Duodenal mucosa (tissue), 2 donors: ENCODE results near the gene UBXN11.

Experiments
- H3K27ac ChIP-seq: one replicate; pipeline ENCODE4 v1.7.0; 2013; ENCODE audit warnings: low read depth, low read length
- H3K27me3 ChIP-seq, 2 donors: one replicate each; pipeline ENCODE4 v1.7.0; 2013; ENCODE audit warnings: low read length in 2 of 2, control low read depth in 1 of 2; ENCODE audit not compliant: insufficient read depth in 2 of 2, control insufficient read depth in 1 of 2
- H3K36me3 ChIP-seq, 2 donors: one replicate each; pipeline ENCODE4 v1.7.0; 2013; ENCODE audit warnings: low read length in 2 of 2, control low read depth in 1 of 2; ENCODE audit not compliant: insufficient read depth in 2 of 2, control insufficient read depth in 1 of 2
- H3K4me1 ChIP-seq, 2 donors: one replicate each; pipeline ENCODE4 v1.7.0; 2013; ENCODE audit warnings: low read length in 2 of 2, control low read depth in 1 of 2; ENCODE audit not compliant: insufficient read depth in 2 of 2, control insufficient read depth in 1 of 2
- H3K4me3 ChIP-seq, 2 donors: one replicate each; pipeline ENCODE4 v1.7.0; 2013; ENCODE audit warnings: low read length in 2 of 2, low read depth in 1 of 2
- H3K9ac ChIP-seq, 2 donors: one replicate each; pipeline ENCODE4 v1.7.0; 2013; ENCODE audit warnings: low read length in 2 of 2, low read depth in 1 of 2
- H3K9me3 ChIP-seq, 2 donors: one replicate each; pipeline ENCODE4 v1.7.0; 2013; ENCODE audit warnings: low read length in 2 of 2, control low read depth in 1 of 2; ENCODE audit not compliant: control insufficient read depth in 1 of 2

Gene UBXN11

GRCh38 chr1:26286064-26286416 lies 20.4 kb downstream of the UBXN11 start:
- H3K27me3 ChIP-seq, result no peaks in the 10 kb centered on the region
- peaks cover 46 to 71% of the 10 kb centered on the region in 2 donors for H3K4me1 ChIP-seq
- no peak overlapping the region for H3K4me3 ChIP-seq
- H3K9me3 ChIP-seq, result no peaks in the 10 kb centered on the region
- H3K9ac ChIP-seq, result no peak overlapping the region
- H3K27ac ChIP-seq, result no peak overlapping the region
- H3K36me3 ChIP-seq, result peaks cover 0 to 9% of the 10 kb centered on the region in 2 donors

DNA sequence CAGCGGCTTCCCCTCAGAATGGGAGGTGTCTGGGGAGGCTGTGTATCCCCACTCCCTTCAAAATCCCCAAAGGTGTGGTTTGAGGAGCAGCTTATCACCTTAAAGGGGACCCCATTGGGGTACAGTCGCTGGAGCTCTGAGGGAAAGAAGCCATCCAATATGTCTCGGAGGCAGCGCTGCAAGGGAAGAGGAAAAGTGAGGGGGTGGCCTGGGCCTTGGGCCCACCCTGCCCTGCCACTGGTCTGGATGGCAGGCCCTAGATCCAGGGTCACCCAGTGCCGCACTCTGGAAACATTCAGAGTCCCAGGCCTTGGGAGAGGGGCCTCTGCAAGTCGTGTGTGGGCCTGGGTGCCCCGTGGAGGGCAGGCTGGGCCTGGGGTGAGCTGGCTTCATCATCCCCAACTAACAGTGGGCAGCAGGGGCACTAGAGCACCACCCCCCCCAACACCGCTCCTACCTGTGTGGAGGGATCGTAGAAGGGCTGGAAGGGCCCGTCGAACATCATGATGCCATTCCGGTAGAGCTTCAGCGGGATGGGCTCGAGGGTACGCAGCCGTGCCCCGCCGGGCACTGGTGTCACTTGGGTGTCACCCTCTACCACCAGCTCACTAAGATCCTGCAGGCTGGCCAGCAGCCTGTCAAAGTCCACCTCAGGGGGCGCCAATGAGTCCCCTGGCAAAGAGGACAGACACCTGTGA lies 20.9 kb downstream of the UBXN11 start:
- H3K36me3 ChIP-seq, result peaks cover 0 to 9% of the 10 kb centered on the region in 2 donors
- peaks cover 50 to 71% of the 10 kb centered on the region in 2 donors for H3K4me1 ChIP-seq
- H3K4me3 ChIP-seq, result no peak overlapping the region
- H3K9me3 ChIP-seq, result no peaks in the 10 kb centered on the region
- H3K9ac ChIP-seq, result peak overlapping the region in 1 of 2 donors; percentile 41
- no peaks in the 10 kb centered on the region for H3K27me3 ChIP-seq
- H3K27ac ChIP-seq, result no peak overlapping the region

DNA sequence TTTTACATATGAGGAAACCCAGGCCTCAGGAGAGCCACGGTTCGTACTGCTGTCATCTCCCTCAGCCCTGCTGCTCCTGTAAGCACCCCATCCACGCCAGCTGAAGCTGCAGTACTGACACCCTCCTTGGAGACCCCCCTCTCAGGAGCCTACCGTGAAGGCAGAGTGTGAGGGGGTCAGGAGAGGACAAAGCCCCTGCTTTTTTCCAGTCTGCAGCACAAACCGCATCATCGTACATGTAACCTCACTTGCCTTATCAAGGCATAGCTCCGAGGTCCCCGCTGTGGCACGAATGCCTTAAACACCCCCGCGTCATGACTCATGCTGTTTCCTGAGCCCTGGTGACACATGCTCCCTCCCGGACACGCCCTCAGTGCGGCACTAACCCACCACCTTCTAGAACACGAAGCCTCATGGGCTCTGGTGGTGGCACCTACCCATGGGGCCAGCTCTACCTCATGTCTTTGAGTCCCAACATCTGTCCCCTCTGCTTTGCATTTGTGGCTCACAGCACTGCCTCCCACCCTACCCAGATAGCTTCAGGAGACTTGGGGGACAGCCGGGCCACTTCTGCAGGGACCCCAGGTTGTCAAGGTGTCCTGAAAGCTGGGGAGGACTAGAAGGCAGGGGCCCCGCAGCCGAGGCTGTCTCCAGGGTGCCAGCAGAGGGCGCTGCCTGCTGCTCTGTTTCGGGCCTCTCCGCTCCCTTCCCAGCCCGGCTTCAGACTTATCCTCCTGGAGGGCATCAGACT lies 21.7 kb downstream of the UBXN11 start:
- Histone ChIP-seq H3K27me3 (no peaks in the 10 kb centered on the region), H3K4me3 (peak overlapping the region in 1 of 2 donors; percentile 13), H3K36me3 (peaks cover 0 to 9% of the 10 kb centered on the region in 2 donors), H3K27ac (no peak overlapping the region), H3K9me3 (no peaks in the 10 kb centered on the region), H3K4me1 (peaks cover 43 to 66% of the 10 kb centered on the region in 2 donors), H3K9ac (peak overlapping the region in 1 of 2 donors; percentile 41)

DNA sequence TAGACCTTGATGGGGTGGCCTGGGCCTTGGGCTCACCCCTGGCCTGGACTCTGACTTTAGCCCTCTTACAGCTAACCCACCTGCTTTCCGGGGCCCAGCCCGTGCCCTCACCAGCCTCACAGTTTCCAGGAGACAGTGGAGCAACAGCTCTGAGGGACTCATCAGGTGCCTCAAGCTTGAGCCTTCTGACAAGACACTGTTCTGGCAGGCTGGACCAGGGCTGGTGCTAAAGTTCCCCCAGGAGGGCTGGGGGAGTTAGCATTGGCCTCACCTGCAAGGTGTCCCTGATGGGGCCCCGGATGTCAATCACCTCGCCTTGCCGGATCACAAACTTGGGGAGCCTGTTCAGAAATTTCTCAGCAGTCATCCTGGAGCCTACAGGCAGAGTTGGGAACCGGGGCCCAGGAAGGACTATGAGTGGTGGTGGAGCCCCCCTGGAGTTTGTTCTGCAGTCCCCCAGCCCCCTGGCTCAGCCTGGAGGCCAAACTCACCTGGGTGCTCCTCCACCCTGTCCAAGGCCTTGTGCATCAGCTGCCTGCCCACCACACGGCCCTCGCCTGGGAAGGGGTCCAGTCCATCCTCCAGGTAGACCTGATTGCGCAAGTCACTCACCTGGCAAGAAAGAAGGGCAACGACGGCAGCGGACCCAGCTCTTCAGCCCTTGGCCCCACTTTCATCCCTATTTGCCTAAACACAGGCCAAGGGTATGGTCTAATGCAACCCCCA lies 22.4 kb downstream of the UBXN11 start:
- Histone ChIP-seq H3K27ac (no peak overlapping the region), H3K27me3 (no peaks in the 10 kb centered on the region), H3K36me3 (peaks cover 0 to 9% of the 10 kb centered on the region in 2 donors), H3K4me1 (peaks cover 43 to 65% of the 10 kb centered on the region in 2 donors), H3K9ac (peak overlapping the region; percentile 32 to 34), H3K9me3 (no peaks in the 10 kb centered on the region), H3K4me3 (peak overlapping the region in 1 of 2 donors; percentile 13)

GRCh38 chr1:26283279-26283853 lies 23.1 kb downstream of the UBXN11 start:
- Histone ChIP-seq H3K4me1 (peaks cover 42 to 65% of the 10 kb centered on the region in 2 donors), H3K9me3 (no peaks in the 10 kb centered on the region), H3K4me3 (no peak overlapping the region), H3K36me3 (peaks cover 0 to 9% of the 10 kb centered on the region in 2 donors), H3K9ac (peak overlapping the region; percentile 32 to 34), H3K27ac (no peak overlapping the region), H3K27me3 (no peaks in the 10 kb centered on the region)

DNA sequence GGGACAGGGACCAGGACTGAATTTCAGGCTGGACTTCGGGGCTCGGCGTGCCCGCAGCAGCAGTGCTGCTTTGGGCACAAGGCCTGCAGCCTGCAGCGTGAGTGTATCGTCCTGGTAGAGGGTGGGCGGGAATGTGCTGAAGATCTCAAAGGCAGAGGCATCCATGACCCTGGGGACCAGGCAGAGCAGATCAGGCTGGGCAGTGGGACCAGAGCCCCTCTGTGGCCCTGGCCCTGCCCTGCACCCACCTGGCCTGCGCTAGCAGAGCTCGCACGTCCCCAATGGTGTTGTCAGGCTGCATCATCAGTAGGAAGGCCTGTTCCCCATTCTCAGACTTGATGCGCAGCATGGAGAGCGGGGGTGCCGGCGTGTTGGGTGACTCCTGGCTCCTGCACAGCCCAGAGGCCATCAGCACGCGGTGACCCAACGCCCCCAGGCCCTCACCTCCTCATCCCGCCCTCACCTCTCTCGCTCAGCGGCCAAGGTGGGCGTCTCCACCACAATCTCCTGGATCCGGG lies 24.0 kb downstream of the UBXN11 start:
- H3K4me1 ChIP-seq, result peaks cover 45 to 71% of the 10 kb centered on the region in 2 donors
- H3K27me3 ChIP-seq, result no peaks in the 10 kb centered on the region
- no peaks in the 10 kb centered on the region for H3K9me3 ChIP-seq
- peaks cover 0 to 9% of the 10 kb centered on the region in 2 donors for H3K36me3 ChIP-seq
- H3K9ac ChIP-seq, result no peak overlapping the region
- no peak overlapping the region for H3K4me3 ChIP-seq
- H3K27ac ChIP-seq, result no peak overlapping the region

GRCh38 chr1:26281971-26282370 lies 24.5 kb downstream of the UBXN11 start:
- H3K36me3 ChIP-seq, result peaks cover 0 to 9% of the 10 kb centered on the region in 2 donors
- no peaks in the 10 kb centered on the region for H3K27me3 ChIP-seq
- H3K4me1 ChIP-seq, result peaks cover 50 to 71% of the 10 kb centered on the region in 2 donors
- H3K27ac ChIP-seq, result no peak overlapping the region
- peak overlapping the region in 1 of 2 donors; percentile 82 for H3K9ac ChIP-seq
- no peak overlapping the region for H3K4me3 ChIP-seq
- no peaks in the 10 kb centered on the region for H3K9me3 ChIP-seq

DNA sequence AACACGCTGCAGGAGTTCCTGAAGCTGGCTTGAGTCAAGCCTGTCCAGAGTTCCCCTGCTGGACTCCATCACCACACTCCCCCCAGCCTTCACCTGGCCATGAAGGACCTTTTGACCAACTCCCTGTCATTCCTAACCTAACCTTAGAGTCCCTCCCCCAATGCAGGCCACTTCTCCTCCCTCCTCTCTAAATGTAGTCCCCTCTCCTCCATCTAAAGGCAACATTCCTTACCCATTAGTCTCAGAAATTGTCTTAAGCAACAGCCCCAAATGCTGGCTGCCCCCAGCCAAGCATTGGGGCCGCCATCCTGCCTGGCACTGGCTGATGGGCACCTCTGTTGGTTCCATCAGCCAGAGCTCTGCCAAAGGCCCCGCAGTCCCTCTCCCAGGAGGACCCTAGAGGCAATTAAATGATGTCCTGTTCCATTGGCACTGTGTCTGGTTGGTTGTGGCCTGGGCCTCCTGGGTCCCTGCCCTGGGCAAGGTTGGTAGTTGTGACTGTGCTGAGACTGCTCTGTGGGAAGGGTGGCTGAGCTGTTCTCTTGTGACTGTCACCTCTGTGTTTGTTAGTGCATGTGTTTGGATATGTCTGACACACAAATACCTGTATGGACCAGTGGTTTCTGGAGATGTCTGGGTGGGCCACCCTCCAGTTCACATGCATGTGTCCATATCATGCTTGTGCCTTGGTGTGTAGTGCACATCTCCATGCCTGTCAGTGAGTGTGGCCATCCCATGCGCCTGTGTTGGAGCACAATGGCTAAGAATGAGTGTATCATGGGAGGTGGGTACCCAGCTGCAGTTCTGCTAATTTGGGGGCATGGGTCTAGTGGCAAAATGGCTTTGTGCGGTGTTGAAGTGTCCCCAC lies 25.1 kb downstream of the UBXN11 start:
- no peaks in the 10 kb centered on the region for H3K9me3 ChIP-seq
- H3K4me3 ChIP-seq, result peak overlapping the region; percentile 11 to 74
- no peaks in the 10 kb centered on the region for H3K27me3 ChIP-seq
- peaks cover 55 to 73% of the 10 kb centered on the region in 2 donors for H3K4me1 ChIP-seq
- H3K9ac ChIP-seq, result peak overlapping the region in 1 of 2 donors; percentile 82
- peaks cover 0 to 9% of the 10 kb centered on the region in 2 donors for H3K36me3 ChIP-seq
- H3K27ac ChIP-seq, result no peak overlapping the region
